Activated CD4-positive, alpha-beta memory T cell treated with anti-CD3 and anti-CD28 coated beads, Interleukin-2, amount 10 ng/mL, durations not matched to agents 7 days and 5 days (primary cell): ENCODE results near the gene FILIP1L. TPM values are rescaled to one million over a fixed set of nuclear protein-coding genes. Genes with fewer than 3 reads are reported as not detected.

Experiments used
- CTCF ChIA-PET: fragments of 350-600 bp; sonication (Branson Sonifier 250); formaldehyde crosslinking; loops from one replicate; lab custom pipeline; 2021; ENCODE audit warnings: antibody characterized with exemption, inconsistent platforms; lab: Charles Lee
- POLR2A ChIA-PET: fragments of 350-600 bp; sonication (Branson Sonifier 250); formaldehyde crosslinking; loops from one replicate; lab custom pipeline; 2021; ENCODE audit warnings: antibody characterized with exemption; lab: Charles Lee
- DNase-seq: peaks from one replicate; pipeline ENCODE4 v3.0.0-alpha.2; 2020
- H3K27ac Mint-ChIP-seq: one replicate; pipeline ENCODE4 v1.8.0; 2021; ENCODE audit warnings: mild to moderate bottlenecking, mixed read lengths
- H3K27me3 Mint-ChIP-seq: one replicate; pipeline ENCODE4 v1.8.0; 2021; ENCODE audit warnings: mixed read lengths
- H3K36me3 Mint-ChIP-seq: one replicate; pipeline ENCODE4 v1.8.0; 2021; ENCODE audit warnings: low read depth, mixed read lengths
- H3K4me1 Mint-ChIP-seq: one replicate; pipeline ENCODE4 v1.8.0; 2021; ENCODE audit warnings: mixed read lengths
- H3K4me3 Mint-ChIP-seq: one replicate; pipeline ENCODE4 v1.8.0; 2021; ENCODE audit warnings: mild to moderate bottlenecking, mixed read lengths
- H3K9me3 Mint-ChIP-seq: one replicate; pipeline ENCODE4 v1.8.0; 2021; ENCODE audit warnings: mixed read lengths
- total RNA-seq, 2 experiments: library from RNA; stranded (reverse); gene quantifications; one replicate each; pipeline ENCODE4 v1.2.3, GENCODE V29; 2021

The FILIP1L gene
- total RNA-seq, 2 experiments from 2014 or later = 1.9 to 2.0 TPM

- no peaks in the 10 kb centered on the region for H3K27me3 Mint-ChIP-seq
- H3K4me1 Mint-ChIP-seq = no peaks in the 10 kb centered on the region
- ChIA-PET CTCF (no interaction called here), POLR2A (no interaction called here)
- no peaks in the 10 kb centered on the region for H3K9me3 Mint-ChIP-seq
- H3K36me3 Mint-ChIP-seq = no peaks in the 10 kb centered on the region
- no peak overlapping the region for H3K27ac Mint-ChIP-seq
- no peak overlapping the region for H3K4me3 Mint-ChIP-seq
- DNase-seq = no peak
Observed at GRCh38 chr3:99962703-99963102, 151.6 kb downstream of the FILIP1L start.

- Mint-ChIP-seq H3K27ac (no peak overlapping the region), H3K4me3 (no peak overlapping the region), H3K9me3 (no peaks in the 10 kb centered on the region), H3K36me3 (no peaks in the 10 kb centered on the region), H3K4me1 (no peaks in the 10 kb centered on the region), H3K27me3 (no peaks in the 10 kb centered on the region)
- no peak for DNase-seq
- ChIA-PET CTCF (no interaction called here), POLR2A (no interaction called here)
Observed at GRCh38 chr3:99961756-99962515, 152.4 kb downstream of the FILIP1L start.

- no peak for DNase-seq
- Mint-ChIP-seq H3K27ac (no peak overlapping the region), H3K27me3 (no peaks in the 10 kb centered on the region), H3K36me3 (no peaks in the 10 kb centered on the region), H3K4me1 (no peaks in the 10 kb centered on the region), H3K9me3 (no peaks in the 10 kb centered on the region), H3K4me3 (no peak overlapping the region)
- ChIA-PET CTCF (no interaction called here), POLR2A (no interaction called here)
Observed at GRCh38 chr3:99960941-99961340, 153.4 kb downstream of the FILIP1L start.

- no peaks in the 10 kb centered on the region for H3K9me3 Mint-ChIP-seq
- no peak for DNase-seq
- POLR2A ChIA-PET = no interaction called here
- H3K36me3 Mint-ChIP-seq = no peaks in the 10 kb centered on the region
- no peak overlapping the region for H3K27ac Mint-ChIP-seq
- H3K27me3 Mint-ChIP-seq = no peaks in the 10 kb centered on the region
- no peaks in the 10 kb centered on the region for H3K4me1 Mint-ChIP-seq
- CTCF ChIA-PET = no interaction called here
- H3K4me3 Mint-ChIP-seq = no peak overlapping the region
Observed at GRCh38 chr3:99960123-99960878, 154.0 kb downstream of the FILIP1L start.

DNA sequence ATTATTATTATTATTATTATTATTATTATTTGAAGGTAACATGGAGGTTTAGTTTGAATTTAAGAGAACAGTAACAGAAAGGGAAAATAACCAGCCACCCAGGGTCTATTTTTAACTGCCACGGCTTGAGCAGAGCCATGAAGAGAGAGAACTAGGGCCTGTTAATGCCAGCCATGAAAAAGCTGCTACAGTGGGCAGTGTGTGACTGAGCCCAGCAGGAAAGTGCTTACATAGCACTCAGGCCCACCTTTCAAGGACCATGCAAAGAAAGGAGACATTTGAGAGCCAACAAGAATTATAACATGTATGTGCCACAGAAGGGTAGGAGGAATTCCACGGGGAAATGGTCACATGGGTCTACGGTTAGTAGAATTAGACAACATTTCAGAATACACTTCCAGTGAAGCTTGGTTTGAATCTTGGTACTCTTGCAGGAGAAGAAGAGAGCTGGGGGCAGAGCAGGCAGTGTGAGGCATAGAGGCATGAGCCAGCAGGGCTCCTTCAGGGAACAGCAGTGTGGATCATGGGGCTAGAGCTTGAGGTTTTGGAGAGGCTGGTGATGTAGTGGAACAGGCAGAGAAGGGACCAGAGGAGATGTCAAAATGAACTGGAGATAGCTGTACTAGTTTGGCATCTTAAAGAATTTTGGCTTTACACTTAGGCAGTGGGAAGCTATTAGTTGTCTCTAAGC, 155.9 kb downstream of the FILIP1L start:
- Mint-ChIP-seq H3K4me1 (no peaks in the 10 kb centered on the region), H3K36me3 (no peaks in the 10 kb centered on the region), H3K27ac (no peak overlapping the region), H3K4me3 (no peak overlapping the region), H3K27me3 (no peaks in the 10 kb centered on the region), H3K9me3 (no peaks in the 10 kb centered on the region)
- ChIA-PET CTCF (interaction anchor here (0.7 kb wide), 2 partner anchors 127 to 1692 kb away, joined by 3 read pairs; no protein-coding TSS in a partner anchor), POLR2A (no interaction called here)
- DNase-seq = no peak

DNA sequence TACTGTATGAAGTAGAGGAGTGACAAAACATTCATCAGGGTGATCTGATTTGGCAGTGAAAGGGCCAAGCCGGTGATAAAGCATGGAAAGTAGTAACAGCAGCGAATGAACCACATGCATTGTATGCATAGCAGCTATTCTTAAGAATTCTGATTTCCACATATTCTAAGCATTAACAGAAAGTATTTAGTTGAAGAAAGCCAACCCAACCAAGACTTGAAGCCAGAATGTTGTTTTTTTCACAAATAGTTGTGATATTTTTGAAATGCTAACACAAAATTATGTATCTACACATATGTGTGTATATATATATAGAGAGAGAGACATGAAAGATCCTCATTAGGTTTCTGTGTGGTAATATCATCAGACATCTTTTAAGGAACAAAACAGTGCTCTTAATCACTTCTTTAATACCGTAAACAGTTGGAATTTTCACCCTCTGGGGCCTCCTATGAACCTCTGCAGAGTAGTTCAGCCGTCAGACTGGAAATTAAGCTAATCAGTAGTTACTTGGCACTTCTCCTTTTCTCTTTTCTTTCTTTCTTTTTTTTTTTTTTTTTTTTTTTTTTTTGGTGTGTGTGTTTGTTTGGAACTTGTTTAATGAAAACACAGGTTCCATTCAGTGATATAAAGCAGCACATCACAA, 157.0 kb downstream of the FILIP1L start:
- H3K4me3 Mint-ChIP-seq = no peak overlapping the region
- H3K4me1 Mint-ChIP-seq = peaks cover 2% of the 10 kb centered on the region
- POLR2A ChIA-PET = no interaction called here
- no peak for DNase-seq
- H3K36me3 Mint-ChIP-seq = no peaks in the 10 kb centered on the region
- no peak overlapping the region for H3K27ac Mint-ChIP-seq
- no peaks in the 10 kb centered on the region for H3K27me3 Mint-ChIP-seq
- no peaks in the 10 kb centered on the region for H3K9me3 Mint-ChIP-seq
- CTCF ChIA-PET = interaction anchor here (0.7 kb wide), 1 partner anchor 1694 kb away, joined by 3 read pairs; no protein-coding TSS in a partner anchor

DNA sequence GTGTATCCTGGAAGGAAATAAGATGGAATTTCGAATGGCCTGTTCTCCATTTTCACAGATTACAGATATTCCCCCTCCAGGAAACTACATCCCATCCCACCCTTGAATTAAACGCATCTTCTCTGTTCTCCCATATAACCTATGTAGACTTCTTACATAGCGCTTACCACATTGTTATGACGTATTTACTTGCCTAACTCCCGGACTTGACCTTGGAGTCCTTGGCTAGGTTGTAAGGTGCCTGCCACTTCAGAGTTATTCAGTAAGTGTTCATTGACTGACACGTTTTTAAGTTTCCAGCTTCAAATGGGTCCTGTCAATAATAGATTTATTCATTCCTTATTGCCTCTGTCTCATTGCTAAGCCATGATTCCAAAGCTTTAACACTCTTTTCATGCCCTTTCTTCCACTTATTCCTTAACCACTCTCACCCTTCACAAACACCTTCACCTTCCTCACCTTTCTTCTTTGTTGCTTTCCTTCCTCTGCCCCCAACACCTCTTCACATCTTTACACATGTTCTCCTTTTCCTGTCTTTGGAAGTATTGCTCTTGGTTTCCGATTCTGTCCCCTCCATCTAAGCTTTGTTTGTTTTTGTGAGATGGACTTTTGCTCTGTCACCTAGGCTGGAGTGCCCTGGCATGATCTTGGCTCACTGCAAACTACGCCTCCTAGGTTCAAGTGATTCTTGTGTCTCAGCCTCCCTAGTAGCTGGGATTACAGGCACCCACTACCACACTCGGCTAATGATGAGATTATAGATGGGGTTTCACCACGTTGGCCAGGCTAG, 158.3 kb downstream of the FILIP1L start:
- Mint-ChIP-seq H3K4me3 (no peak overlapping the region), H3K36me3 (no peaks in the 10 kb centered on the region), H3K27me3 (no peaks in the 10 kb centered on the region), H3K4me1 (peaks cover 2% of the 10 kb centered on the region), H3K27ac (no peak overlapping the region), H3K9me3 (no peaks in the 10 kb centered on the region)
- DNase-seq = no peak
- CTCF ChIA-PET = interaction anchor here (0.7 kb wide), 1 partner anchor 248 kb away, joined by 3 read pairs; no protein-coding TSS in a partner anchor
- POLR2A ChIA-PET = no interaction called here

DNA sequence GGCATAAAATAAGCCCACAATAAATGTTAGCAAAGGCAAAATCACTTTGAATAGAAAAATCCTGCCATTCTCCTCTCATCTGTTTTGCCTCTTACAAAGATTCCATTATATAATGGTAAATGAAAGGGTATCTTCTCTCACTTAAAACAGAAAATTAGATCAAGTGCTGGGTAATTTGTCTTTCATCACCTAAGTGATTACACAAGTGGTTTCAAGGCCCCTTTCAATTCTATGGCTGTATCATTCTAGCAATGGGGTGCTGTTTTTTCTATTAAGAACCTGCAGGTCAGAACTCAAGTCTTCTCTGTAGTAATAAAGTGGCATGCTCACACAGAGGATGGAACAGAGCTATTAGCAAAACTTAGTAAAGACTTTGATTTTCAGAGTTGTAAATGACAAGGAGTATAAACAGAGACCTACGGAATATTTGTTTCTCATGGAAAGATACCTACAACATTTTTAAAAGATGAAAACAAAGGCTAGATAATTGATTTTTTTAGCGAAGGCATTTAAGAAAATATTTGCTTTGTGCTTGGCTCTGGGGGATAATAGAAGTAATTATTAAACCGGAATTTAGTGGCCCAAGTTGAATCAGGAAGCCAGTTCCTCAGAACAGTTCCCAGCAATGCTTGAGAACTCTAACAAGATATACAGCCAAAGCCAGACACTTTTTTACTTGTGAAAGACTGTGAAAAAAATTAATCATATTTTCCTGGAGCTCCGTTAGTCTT, 159.2 kb downstream of the FILIP1L start:
- no peaks in the 10 kb centered on the region for H3K9me3 Mint-ChIP-seq
- peaks cover 2% of the 10 kb centered on the region for H3K4me1 Mint-ChIP-seq
- H3K27ac Mint-ChIP-seq = no peak overlapping the region
- no peaks in the 10 kb centered on the region for H3K27me3 Mint-ChIP-seq
- no peak overlapping the region for H3K4me3 Mint-ChIP-seq
- H3K36me3 Mint-ChIP-seq = no peaks in the 10 kb centered on the region
- no peak for DNase-seq
- CTCF ChIA-PET = no interaction called here
- POLR2A ChIA-PET = no interaction called here

- POLR2A ChIA-PET = interaction anchor here (0.6 kb wide), 1 partner anchor 13 kb away, joined by 3 read pairs; no protein-coding TSS in a partner anchor
- Mint-ChIP-seq H3K4me3 (no peak overlapping the region), H3K9me3 (no peaks in the 10 kb centered on the region), H3K27me3 (no peaks in the 10 kb centered on the region), H3K36me3 (no peaks in the 10 kb centered on the region), H3K27ac (no peak overlapping the region), H3K4me1 (peaks cover 2% of the 10 kb centered on the region)
- no peak for DNase-seq
- CTCF ChIA-PET = interaction anchor here (0.9 to 1.5 kb wide), 2 partner anchors 53 to 301 kb away, joined by 3 read pairs; no protein-coding TSS in a partner anchor
Observed at GRCh38 chr3:99953596-99953995, 160.7 kb downstream of the FILIP1L start.

- Mint-ChIP-seq H3K27me3 (no peaks in the 10 kb centered on the region), H3K4me3 (no peak overlapping the region), H3K9me3 (no peaks in the 10 kb centered on the region), H3K4me1 (peaks cover 2% of the 10 kb centered on the region), H3K27ac (no peak overlapping the region), H3K36me3 (no peaks in the 10 kb centered on the region)
- POLR2A ChIA-PET = interaction anchor here (1.6 kb wide), 1 partner anchor 14 kb away, joined by 3 read pairs; no protein-coding TSS in a partner anchor
- no peak for DNase-seq
- CTCF ChIA-PET = interaction anchor here (1.5 kb wide), 1 partner anchor 302 kb away, joined by 3 read pairs; no protein-coding TSS in a partner anchor
Observed at GRCh38 chr3:99952306-99952705, 162.0 kb downstream of the FILIP1L start.

- Mint-ChIP-seq H3K4me1 (peaks cover 2% of the 10 kb centered on the region), H3K27ac (no peak overlapping the region), H3K9me3 (no peaks in the 10 kb centered on the region), H3K36me3 (no peaks in the 10 kb centered on the region), H3K27me3 (no peaks in the 10 kb centered on the region), H3K4me3 (no peak overlapping the region)
- ChIA-PET CTCF (no interaction called here), POLR2A (interaction anchor here (1.6 kb wide), 1 partner anchor 13 kb away, joined by 3 read pairs; no protein-coding TSS in a partner anchor)
- no peak for DNase-seq
Observed at GRCh38 chr3:99951701-99952100, 162.6 kb downstream of the FILIP1L start.
